Keratinocyte (primary cell): ENCODE data around the gene CNR2.

ENCODE experiments used
- EZH2 ChIP-seq: IDR thresholded peaks from one replicate; pipeline ENCODE4 v1.6.1; 2012; ENCODE audit warnings: inconsistent platforms, mild to moderate bottlenecking, low read length, moderate library complexity
- TF ChIP-seq, protein P1 (sequence below), 3 experiments: IDR thresholded peaks in 1 of 3; conservative IDR thresholded peaks in 1 of 3; optimal IDR thresholded peaks in 1 of 3; 2 replicates in 2 of 3; 3 replicates in 1 of 3; pipeline versions ENCODE3 to v1.5.1; 2011; ENCODE audit warnings: low read length in 3 of 3, mild to moderate bottlenecking in 3 of 3, moderate library complexity in 2 of 3, control low read depth in 1 of 3, inconsistent platforms in 1 of 3; ENCODE audit not compliant: insufficient read depth in 2 of 3; ENCODE audit errors: extremely low read depth in 1 of 3

DNA sequence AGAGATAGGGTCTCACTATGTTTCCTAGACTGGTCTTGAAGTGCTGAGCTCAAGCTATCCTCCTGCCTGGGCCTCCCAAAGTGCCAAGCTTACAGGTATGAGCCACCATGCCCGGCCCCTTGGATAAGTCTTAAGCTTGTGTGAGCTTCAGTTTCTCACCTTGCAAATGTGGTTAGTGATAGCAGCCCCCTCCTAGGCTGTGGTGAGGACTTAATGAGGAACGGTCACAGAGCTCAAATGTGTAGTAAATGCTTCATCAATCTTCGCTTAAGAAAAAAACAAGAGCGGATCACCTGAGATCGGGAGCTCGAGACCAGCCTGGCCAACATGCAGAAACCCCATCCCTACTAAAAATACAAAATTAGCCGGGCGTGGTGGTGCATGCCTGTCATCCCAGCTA lies 3.0 kb downstream of the CNR2 start:
- TF ChIP-seq, protein P1, sequence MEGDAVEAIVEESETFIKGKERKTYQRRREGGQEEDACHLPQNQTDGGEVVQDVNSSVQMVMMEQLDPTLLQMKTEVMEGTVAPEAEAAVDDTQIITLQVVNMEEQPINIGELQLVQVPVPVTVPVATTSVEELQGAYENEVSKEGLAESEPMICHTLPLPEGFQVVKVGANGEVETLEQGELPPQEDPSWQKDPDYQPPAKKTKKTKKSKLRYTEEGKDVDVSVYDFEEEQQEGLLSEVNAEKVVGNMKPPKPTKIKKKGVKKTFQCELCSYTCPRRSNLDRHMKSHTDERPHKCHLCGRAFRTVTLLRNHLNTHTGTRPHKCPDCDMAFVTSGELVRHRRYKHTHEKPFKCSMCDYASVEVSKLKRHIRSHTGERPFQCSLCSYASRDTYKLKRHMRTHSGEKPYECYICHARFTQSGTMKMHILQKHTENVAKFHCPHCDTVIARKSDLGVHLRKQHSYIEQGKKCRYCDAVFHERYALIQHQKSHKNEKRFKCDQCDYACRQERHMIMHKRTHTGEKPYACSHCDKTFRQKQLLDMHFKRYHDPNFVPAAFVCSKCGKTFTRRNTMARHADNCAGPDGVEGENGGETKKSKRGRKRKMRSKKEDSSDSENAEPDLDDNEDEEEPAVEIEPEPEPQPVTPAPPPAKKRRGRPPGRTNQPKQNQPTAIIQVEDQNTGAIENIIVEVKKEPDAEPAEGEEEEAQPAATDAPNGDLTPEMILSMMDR (optimal IDR thresholded peaks at IDR 0.05 in 1 of 3, IDR thresholded peaks at IDR 0.05 in 1 of 3, conservative IDR thresholded peaks at IDR 0.05 in 1 of 3; ENCODE audit: extremely low read depth in 1 of 3, insufficient read depth in 2 of 3, low read length in 3 of 3): no peak
- no peak for TF ChIP-seq EZH2
